ENCODE measurements around the gene LMO4.

The LMO4 gene

DNA sequence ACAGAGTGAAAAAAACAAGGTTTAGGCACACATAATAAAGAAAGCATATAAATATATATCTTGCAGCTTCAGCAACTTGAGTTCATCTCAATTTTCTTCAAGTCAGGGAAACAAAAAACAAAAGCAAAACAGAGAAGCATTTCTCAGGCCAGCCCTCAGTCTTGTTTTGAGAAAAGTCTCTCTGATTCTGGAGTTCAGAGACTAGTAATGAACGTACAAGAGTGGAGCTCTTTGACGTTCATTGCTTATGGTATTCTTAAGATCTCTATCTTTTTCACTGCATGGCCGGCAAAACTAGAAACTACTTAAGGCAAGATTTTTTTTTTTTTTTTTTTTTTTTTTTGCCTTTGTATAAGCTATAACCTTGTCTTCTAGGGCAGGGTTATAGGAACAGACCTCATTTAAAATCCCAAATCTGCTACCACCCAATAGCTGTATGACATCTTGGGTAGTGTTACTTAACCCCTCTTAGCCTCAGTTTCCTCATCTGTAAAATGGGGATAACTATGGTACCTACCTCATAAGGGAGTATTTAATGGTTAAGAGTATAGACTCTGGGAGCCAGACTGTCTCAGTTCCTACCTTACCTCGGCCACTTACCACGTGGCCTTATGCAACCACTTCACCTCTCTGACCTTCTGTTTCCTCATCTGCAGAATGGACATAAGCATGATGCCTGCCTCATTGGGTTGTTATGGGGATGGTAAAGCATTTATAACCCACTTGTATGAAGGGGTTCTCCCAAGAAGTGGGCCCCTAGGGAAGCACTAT lies 33.6 kb downstream of the LMO4 start:
- no peak for DNase-seq

- no peak for DNase-seq
Observed at GRCh38 chr1:87362834-87363426, 34.2 kb downstream of the LMO4 start.

DNA sequence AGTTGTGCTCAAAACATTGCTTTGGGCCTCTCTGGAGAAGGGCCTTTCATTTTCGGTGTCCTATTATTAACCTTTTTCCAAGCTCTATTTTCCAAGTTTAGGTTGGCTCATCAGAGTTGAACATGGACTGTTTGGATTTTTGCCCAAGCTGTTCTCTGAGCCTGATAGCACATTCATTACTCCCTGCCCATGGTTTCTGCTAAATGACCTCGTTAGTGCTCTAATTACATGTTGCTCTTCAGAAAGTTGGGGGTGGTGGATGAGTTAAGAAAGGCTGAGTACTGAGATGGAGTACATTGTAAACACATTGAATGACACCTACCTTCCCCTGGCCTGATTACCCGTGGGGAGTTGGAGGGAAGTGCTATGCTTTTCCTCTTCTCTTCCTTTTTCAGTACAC lies 38.9 kb downstream of the LMO4 start:
- no peak for DNase-seq

DNA sequence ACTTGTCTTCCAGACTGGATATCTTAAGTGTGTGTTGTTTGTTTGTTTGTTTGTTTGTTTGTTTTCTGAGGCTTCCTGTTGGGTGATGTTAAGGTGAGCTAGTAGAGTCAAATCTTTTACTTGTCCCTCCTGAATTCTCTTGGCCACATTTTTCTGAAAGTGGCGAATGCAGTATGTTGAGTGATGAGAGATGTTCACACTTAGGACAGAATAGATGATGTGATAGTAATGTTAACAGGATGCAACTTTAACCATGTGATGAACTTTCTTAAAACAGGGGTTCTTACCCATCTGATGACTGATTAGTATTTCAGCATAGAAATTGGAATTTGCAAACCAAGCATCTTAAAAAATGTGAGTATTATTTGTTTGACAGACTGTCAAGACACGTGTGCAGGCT lies 40.2 kb downstream of the LMO4 start:
- DNase-seq = no peak

DNA sequence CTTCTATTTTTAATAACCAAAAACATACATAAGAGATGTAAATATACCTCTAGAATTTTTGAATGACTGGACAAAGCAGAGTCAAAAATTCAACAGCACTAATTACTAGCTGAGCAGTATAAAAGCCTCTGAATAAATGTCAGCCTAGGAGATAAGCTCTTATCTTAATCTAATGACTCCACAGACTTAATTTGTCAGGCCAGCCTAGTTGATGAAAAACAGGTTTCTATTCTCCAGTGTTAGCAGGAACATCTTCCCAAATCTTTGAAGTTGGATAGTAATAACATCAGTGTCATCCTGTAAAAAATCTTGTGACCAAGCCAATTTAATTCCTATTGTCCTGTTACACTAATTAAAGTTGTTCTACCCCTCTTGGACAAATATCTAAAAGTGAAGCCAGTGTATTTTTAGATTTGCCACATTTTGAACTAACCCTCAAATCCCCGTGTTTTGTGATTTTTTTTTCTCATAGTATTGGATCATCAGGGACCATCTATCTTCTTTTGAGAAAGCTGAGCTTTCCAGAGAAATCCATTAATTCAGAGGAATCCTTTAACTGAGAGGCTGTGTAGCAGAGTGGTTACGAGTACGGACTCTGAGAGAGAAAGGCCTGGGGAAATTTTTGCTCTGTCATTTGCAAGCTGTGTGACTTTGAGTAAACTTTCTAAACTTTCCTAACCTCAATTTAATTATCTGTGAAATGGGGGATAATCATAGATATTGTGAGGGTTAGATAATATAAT lies 41.2 kb downstream of the LMO4 start:
- DNase-seq = no peak

- DNase-seq = no peak
Observed at GRCh38 chr1:87370544-87370943, 41.9 kb downstream of the LMO4 start.

DNA sequence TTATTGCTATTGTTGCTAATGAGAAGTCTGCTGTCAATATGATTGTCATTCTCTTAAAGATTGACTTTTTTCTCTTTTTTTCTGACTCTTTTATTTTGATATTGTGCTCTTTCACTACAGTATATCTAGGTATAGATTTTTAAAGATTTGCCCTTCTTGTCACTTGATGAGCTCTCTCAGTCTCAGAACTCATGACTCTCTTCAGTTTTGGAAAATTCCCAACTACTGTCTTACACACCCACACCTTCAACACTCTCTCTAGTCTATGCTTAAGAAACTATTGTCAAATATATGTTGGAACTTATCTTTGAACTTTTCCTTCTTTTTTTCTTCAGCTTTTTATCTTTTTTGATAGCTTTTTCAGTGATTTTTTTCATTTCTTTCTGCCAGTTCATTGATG lies 50.6 kb downstream of the LMO4 start:
- DNase-seq = no peak

DNA sequence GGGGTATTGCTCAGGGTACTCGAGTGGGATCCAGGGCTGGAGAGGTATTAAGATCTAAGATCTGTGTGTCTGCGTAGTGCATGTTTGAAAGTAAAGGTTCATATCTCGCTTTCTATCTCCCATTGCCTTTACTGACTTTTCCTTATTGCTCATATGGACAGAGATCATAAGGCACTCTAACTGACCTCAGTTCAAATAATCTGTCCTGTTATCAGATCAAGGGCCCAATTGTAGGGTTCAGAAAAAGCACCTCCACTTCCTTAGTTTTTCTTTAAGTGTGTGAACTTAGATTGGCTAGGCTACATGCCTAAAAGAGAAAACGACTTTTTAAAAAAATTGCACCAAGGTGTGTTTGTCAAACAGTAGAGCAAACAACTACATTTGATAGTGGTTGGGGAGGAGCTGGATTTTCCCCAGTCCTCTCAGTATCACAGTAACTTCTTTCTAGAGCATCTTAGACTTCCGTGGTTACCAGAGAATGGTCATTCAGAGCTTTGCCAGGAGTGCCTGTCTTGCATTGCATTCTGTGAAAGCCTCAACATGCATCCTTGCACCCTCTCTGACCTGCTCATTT lies 57.6 kb downstream of the LMO4 start:
- DNase-seq = no peak

DNA sequence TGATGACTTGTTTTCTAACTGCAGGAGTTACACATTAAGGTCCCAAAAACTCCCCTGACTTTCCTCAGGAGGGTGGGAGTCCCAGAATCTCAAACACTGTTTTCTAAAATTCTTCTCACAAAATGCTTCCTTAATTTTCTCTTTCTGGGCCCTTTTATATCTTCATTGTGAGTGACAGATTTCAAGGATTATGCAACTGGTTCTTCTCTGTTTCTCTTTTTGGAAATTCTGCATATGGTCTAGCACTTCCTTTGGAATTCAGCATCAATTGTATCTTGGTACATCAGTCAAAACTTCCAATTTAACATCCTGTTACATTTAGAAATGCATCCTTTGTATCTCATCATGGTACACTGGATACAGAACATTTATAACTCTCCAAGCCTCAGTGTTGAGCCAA lies 59.7 kb downstream of the LMO4 start:
- DNase-seq = no peak

GRCh38 chr1:87389011-87389410 lies 60.3 kb downstream of the LMO4 start:
- DNase-seq = no peak

- DNase-seq = no peak
Observed at GRCh38 chr1:87389546-87389945, 60.9 kb downstream of the LMO4 start.

GRCh38 chr1:87392248-87393192 lies 63.8 kb downstream of the LMO4 start:
- DNase-seq = no peak

GRCh38 chr1:87393445-87394085 lies 64.9 kb downstream of the LMO4 start:
- no peak for DNase-seq

DNA sequence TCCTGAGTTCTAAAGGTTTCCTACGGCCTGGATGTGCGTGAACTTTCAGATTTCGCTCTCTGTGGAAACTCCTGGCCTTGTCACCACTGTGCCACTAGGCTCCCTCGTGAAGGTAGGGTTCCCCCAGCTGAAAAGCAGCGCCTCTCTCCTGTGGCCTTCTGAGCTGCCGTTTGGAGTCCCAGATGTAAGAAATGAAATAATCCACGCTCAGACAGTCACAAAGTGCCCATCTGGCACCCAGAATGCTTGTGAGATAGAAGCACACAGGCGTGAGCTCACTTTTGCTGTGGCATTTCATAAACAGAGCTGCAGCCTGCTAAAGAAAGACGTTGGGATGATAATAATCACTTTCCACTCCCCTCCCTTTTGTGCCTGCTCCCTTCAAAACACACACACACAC lies 65.8 kb downstream of the LMO4 start:
- no peak for DNase-seq

GRCh38 chr1:87394982-87395381 lies 66.3 kb downstream of the LMO4 start:
- DNase-seq = no peak
